Measurements from ENCODE around the gene MRPS14. TPM values are rescaled to one million over a fixed set of nuclear protein-coding genes. Genes with fewer than 3 reads are reported as not detected.

Gene MRPS14
- total and polyA plus RNA-seq, 12 donors, result 8.9 to 31.5 (median 25.7) TPM

DNA sequence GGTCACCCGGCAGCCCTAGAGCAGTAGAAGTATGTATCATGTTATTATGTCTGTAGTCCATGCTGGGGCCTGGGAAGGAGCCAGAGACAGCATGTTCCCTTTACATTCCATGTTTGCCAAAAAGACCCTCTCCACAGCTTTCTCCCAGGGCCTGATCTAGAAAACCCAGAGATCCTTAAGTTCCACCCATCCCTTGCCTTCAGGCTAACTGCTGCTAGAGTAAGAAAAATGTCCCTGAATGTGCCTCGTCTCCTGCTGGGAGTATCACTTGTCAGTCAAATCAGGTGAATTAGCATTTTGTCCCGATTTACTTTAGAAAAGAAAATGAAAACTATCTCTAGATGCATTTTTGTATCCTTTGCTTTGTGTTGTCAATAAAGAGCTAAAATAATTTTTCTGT, 13.3 kb upstream of the MRPS14 start:
- no peaks in the 10 kb centered on the region for H3K27me3 ChIP-seq
- DNase-seq (no peak), ATAC-seq (no peak)
- H3K9me3 ChIP-seq, result no peaks in the 10 kb centered on the region
- no peak overlapping the region for H3K4me3 ChIP-seq
- H3K4me1 ChIP-seq, result no peaks in the 10 kb centered on the region
- H3K36me3 ChIP-seq, result no peaks in the 10 kb centered on the region
- intact Hi-C loops (cut with DNase I), result loop anchor here in 4 of 10 donors (10.0 kb wide), 1 partner anchor 278 kb away; no protein-coding TSS in a partner anchor
- TF ChIP-seq, protein P1, sequence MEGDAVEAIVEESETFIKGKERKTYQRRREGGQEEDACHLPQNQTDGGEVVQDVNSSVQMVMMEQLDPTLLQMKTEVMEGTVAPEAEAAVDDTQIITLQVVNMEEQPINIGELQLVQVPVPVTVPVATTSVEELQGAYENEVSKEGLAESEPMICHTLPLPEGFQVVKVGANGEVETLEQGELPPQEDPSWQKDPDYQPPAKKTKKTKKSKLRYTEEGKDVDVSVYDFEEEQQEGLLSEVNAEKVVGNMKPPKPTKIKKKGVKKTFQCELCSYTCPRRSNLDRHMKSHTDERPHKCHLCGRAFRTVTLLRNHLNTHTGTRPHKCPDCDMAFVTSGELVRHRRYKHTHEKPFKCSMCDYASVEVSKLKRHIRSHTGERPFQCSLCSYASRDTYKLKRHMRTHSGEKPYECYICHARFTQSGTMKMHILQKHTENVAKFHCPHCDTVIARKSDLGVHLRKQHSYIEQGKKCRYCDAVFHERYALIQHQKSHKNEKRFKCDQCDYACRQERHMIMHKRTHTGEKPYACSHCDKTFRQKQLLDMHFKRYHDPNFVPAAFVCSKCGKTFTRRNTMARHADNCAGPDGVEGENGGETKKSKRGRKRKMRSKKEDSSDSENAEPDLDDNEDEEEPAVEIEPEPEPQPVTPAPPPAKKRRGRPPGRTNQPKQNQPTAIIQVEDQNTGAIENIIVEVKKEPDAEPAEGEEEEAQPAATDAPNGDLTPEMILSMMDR (IDR thresholded peaks at IDR 0.05), result no peak
- no peak overlapping the region for H3K27ac ChIP-seq
- WGBS, 2 donors, result 58 to 75% methylated on average over 3 of the region's 3 CpGs

DNA sequence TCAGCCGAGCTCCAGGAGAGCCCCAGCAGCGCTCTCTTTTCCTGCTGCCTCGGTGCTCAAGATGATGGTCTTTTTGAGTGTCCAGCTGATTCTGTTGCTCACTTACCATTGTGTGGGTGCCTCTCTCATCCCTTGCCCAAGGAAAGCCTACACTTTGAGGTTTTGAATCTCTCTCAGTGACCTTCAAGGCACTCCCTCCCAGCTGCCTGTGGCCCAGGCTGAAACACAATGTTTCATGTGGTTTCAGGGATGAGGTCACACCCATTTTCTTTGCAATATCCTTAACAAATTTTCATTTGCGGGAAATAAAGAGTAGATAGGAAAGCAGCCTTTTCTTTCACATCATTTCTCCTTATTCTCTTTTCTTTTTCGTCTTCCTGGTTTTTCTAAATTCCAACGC, 12.6 kb upstream of the MRPS14 start:
- intact Hi-C loops (cut with DNase I), result loop anchor here in 4 of 10 donors (10.0 kb wide), 1 partner anchor 279 kb away; no protein-coding TSS in a partner anchor
- DNase-seq (no peak), ATAC-seq (no peak)
- TF ChIP-seq, protein P1 (IDR thresholded peaks at IDR 0.05), result no peak
- H3K27me3 ChIP-seq, result no peaks in the 10 kb centered on the region
- H3K27ac ChIP-seq, result no peak overlapping the region
- WGBS, 2 donors, result 91 to 94% methylated on average over 6 of the region's 6 CpGs
- no peaks in the 10 kb centered on the region for H3K4me1 ChIP-seq
- H3K4me3 ChIP-seq, result no peak overlapping the region
- no peaks in the 10 kb centered on the region for H3K9me3 ChIP-seq
- no peaks in the 10 kb centered on the region for H3K36me3 ChIP-seq

DNA sequence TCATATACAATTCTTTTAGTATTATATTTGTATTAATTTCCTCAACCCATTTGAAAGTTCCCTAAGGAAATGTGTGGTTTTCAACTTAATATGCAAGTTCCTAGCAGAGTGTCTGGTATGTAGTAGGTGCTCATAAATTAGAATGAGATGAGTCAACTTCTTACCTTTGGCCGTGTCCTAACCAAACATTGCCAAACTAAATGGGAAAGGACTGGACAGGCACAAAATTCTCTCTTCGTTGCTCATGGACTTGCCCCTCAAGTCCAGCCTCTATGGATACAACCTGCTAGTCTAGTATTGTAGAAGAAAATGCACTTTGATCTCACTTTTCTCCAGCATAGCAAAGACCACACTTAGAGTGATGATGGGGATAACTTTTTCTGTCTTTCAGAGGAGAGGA, 11.6 kb upstream of the MRPS14 start:
- no peaks in the 10 kb centered on the region for H3K4me1 ChIP-seq
- no peak for ATAC-seq
- DNase-seq, result no peak
- no peaks in the 10 kb centered on the region for H3K27me3 ChIP-seq
- H3K9me3 ChIP-seq, result no peaks in the 10 kb centered on the region
- no peak overlapping the region for H3K27ac ChIP-seq
- no peak overlapping the region for H3K4me3 ChIP-seq
- TF ChIP-seq, protein P1 (IDR thresholded peaks at IDR 0.05), result no peak
- no peaks in the 10 kb centered on the region for H3K36me3 ChIP-seq
- intact Hi-C loops (cut with DNase I), result loop anchor here in 9 of 10 donors (5.0 to 10.0 kb wide), 6 partner anchors 88 to 288 kb away; no protein-coding TSS in a partner anchor
- 84 to 91% methylated on average over 2 of the region's 2 CpGs for WGBS, 2 donors

DNA sequence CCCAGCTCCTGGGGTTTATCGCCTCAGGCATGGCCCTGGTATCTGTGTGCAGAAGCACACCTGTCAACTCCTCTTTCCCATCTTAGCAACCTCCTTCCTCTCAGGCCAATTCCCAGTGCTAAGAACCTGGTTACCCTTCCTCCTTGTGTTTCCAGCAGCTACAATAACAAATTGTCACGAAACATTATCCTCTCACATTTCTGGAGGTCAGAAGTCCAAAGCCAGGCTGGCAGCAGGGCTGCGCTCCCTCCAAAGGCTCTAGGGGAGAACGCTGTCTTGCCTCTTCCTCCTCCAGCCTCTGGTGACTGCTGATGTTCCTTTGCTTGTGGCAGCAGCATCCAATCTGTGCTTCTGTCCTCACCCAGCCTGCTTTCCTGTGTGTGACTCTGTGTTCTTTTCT, 10.7 kb upstream of the MRPS14 start:
- no peak for ATAC-seq
- intact Hi-C loops (cut with DNase I), result loop anchor here in 9 of 10 donors (5.0 to 10.0 kb wide), 6 partner anchors 88 to 288 kb away; no protein-coding TSS in a partner anchor
- H3K27ac ChIP-seq, result no peak overlapping the region
- no peak for DNase-seq
- no peak overlapping the region for H3K4me3 ChIP-seq
- H3K4me1 ChIP-seq, result no peaks in the 10 kb centered on the region
- H3K36me3 ChIP-seq, result no peaks in the 10 kb centered on the region
- no peaks in the 10 kb centered on the region for H3K9me3 ChIP-seq
- 72 to 80% methylated on average over 4 of the region's 4 CpGs for whole genome bisulfite sequencing, 2 donors
- no peaks in the 10 kb centered on the region for H3K27me3 ChIP-seq
- TF ChIP-seq, protein P1 (IDR thresholded peaks at IDR 0.05), result no peak

All from heart right ventricle (tissue), 16 donors.